T-helper 1 cell (primary cell): ENCODE results near the gene CCBE1.

Experiments used
- DNase-seq, 5 donors: peaks; one replicate each; pipeline ENCODE4 v3.0.0-alpha.2; 2012 to 2020

The CCBE1 gene

DNA sequence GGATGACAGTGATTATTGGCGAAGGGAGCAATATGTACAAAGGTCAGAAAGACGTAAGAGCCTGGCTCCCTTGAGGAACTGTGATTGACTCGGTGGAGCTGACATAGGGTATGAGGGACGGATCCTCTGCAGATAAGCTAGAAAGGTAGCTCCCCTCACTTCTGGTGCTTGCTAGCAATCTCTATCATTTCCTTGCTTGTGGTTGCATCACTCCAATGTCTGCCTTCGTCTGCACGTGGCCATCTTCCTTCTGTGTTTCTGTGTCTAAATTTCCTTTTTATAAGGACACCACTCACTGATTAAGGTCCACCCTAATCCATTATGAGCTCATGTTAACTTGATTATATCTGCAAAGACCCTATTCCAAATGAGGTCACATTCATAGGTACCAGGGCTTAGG is 315.3 kb downstream of the CCBE1 start:
- no peak for DNase-seq
